HepG2 (cell line): ENCODE data around the gene ZFAND3. TPM values are rescaled to one million over a fixed set of nuclear protein-coding genes. Genes with fewer than 3 reads are reported as not detected.
A peak's percentile ranks its signal among the peaks of the same experiment; 100 is the strongest.

Experiments used
- ATAC-seq: fragments of 200-7000 bp; cut with Tn5 transposase; 3 replicates; pipeline ENCODE4 v1.9.1; 2020; ENCODE audit warnings: mild to moderate bottlenecking, moderate library complexity
- BruUV-seq: library from RNA; stranded (reverse); fragments of 400-500 nt; replicated peaks from 2 replicates; lab custom pipeline; 2021; lab: Mats Ljungman, UMichigan
- CTCF ChIA-PET: fragments of 300-600 bp; formaldehyde crosslinking; extraction: SDS; loops from one replicate; lab custom pipeline; 2021; ENCODE audit warnings: low total read pairs, inconsistent platforms, low intra/inter-chr PET ratio; lab: Yijun Ruan, JAX
- POLR2A ChIA-PET: fragments of 350-600 bp; sonication (Branson Sonifier 250); formaldehyde crosslinking; loops from one replicate; lab custom pipeline; 2020; ENCODE audit warnings: antibody characterized with exemption, inconsistent platforms; lab: Yijun Ruan, JAX
- DNase-seq: peaks from one replicate; pipeline ENCODE4 v3.0.0-alpha.2; 2015; ENCODE audit warnings: low spot score
- FAIRE-seq: peaks from 3 replicates; lab custom pipeline; 2011; peaks lifted over from hg19 to GRCh38; lab: Jason Lieb, UNC
- H2AFZ ChIP-seq: one replicate; pipeline ENCODE4 v1.6.1; 2011; ENCODE audit warnings: low read length, inconsistent platforms
- H3K27ac ChIP-seq: fragments of 300-600 bp; 3 replicates; pipeline ENCODE4 v1.8.0; 2011; ENCODE audit warnings: mixed run types, mild to moderate bottlenecking, mixed read lengths, low read length, inconsistent platforms; ENCODE audit not compliant: insufficient read depth; ENCODE audit errors: extremely low read length
- H3K27me3 ChIP-seq, 2 experiments: fragments of 200-600 bp in 1 of 2; 2 replicates in 1 of 2; 3 replicates in 1 of 2; pipeline versions ENCODE4 v1.6.0 to v1.8.0; 2011; ENCODE audit warnings: low read length in 2 of 2, mild to moderate bottlenecking in 2 of 2, moderate library complexity in 2 of 2, inconsistent platforms in 1 of 2; ENCODE audit not compliant: insufficient read depth in 2 of 2, control insufficient read depth in 1 of 2
- H3K36me3 ChIP-seq, 2 experiments: fragments of 200-600 bp in 1 of 2; replicated peaks in 1 of 2; 2 replicates in 1 of 2; 3 replicates in 1 of 2; pipeline versions ENCODE4 v1.5.1 to v1.8.0; 2011; ENCODE audit warnings: low read length in 2 of 2, inconsistent platforms in 1 of 2; ENCODE audit not compliant: insufficient read depth in 2 of 2, control insufficient read depth in 1 of 2
- H3K4me1 ChIP-seq: 2 replicates; pipeline ENCODE4 v1.5.1; 2012; ENCODE audit warnings: low read length, inconsistent platforms; ENCODE audit not compliant: insufficient read depth
- H3K4me2 ChIP-seq: 2 replicates; pipeline ENCODE4 v1.6.0; 2011; ENCODE audit warnings: low read depth, low read length, inconsistent platforms
- H3K4me3 ChIP-seq, 3 experiments: fragments of 200-600 bp in 1 of 3; sonication (generic), shearing (Covaris generic) in 1 of 3; replicated peaks in 1 of 3; 2 replicates each; pipeline ENCODE4 v1.5.1; 2011 to 2016; ENCODE audit warnings: low read length in 3 of 3, inconsistent platforms in 2 of 3, low read depth in 2 of 3, mild to moderate bottlenecking in 2 of 3, control low read depth in 1 of 3, mixed read lengths in 1 of 3; ENCODE audit not compliant: insufficient read depth in 1 of 3
- H3K79me2 ChIP-seq: one replicate; pipeline ENCODE4 v1.6.1; 2011; ENCODE audit warnings: low read length, inconsistent platforms; ENCODE audit not compliant: insufficient read depth
- H3K9ac ChIP-seq: 2 replicates; pipeline ENCODE4 v1.6.0; 2011; ENCODE audit warnings: mild to moderate bottlenecking, low read depth, low read length, inconsistent platforms; ENCODE audit not compliant: insufficient read depth
- H3K9me3 ChIP-seq: 2 replicates; pipeline ENCODE4 v1.5.1; 2012; ENCODE audit warnings: mild to moderate bottlenecking, low read length
- H4K20me1 ChIP-seq: 2 replicates; pipeline ENCODE4 v1.6.0; 2011; ENCODE audit warnings: inconsistent platforms, mild to moderate bottlenecking, low read length, moderate library complexity; ENCODE audit not compliant: insufficient read depth
- AGO1 ChIP-seq: fragments of 200-400 bp; formaldehyde crosslinking; IDR thresholded peaks from 2 replicates; pipeline ENCODE4 v1.6.1; 2017; ENCODE audit warnings: mild to moderate bottlenecking, low read depth, low read length, moderate library complexity; ENCODE audit not compliant: poor library complexity, severe bottlenecking
- MAFG ChIP-seq: sonication (generic); formaldehyde crosslinking; IDR thresholded peaks from 2 replicates; pipeline ENCODE4 v1.5.1; 2020; ENCODE audit warnings: mild to moderate bottlenecking, missing genetic modification reagents
- NCOA5 ChIP-seq: sonication (generic); formaldehyde crosslinking; IDR thresholded peaks from 2 replicates; pipeline ENCODE4 v1.4.0; 2020; ENCODE audit warnings: missing genetic modification reagents
- RBM22 ChIP-seq: fragments of 200-400 bp; formaldehyde crosslinking; optimal IDR thresholded peaks from 2 replicates; pipeline ENCODE3; 2017; ENCODE audit warnings: mild to moderate bottlenecking, low read length, moderate library complexity
- ZNF619 ChIP-seq: sonication (generic); formaldehyde crosslinking; IDR thresholded peaks from 2 replicates; pipeline ENCODE4 v1.4.0; 2020; ENCODE audit warnings: mild to moderate bottlenecking, missing genetic modification reagents
- WGBS: methylation state at CpG from one replicate; pipeline ENCODE4 v1.1.6; 2017; ENCODE audit warnings: low lambda C conversion rate; 5-methylcytosine and 5-hydroxymethylcytosine counted together
- in situ Hi-C: cut with HindIII; loops from 2 replicates; pipeline ENCODE4 v1.10.0; 2017; ENCODE audit warnings: low pct_unique_long_range_greater_than_20kb; ENCODE audit not compliant: extremely low pct_ligation_motif_present
- intact Hi-C: fragments of 100-400 bp; cut with micrococcal nuclease; formaldehyde crosslinking; loops from one replicate; pipeline ENCODE4 v1.10.0; 2022; ENCODE audit not compliant: unreplicated experiment
- polyA plus RNA-seq, 8 experiments: library from polyadenylated mRNA; depleted of rRNA in 3 of 8; stranded (reverse) in 7 of 8; unstranded in 1 of 8; fragments of >200 nt; fragmentation: Illumina TruSeq in 4 of 8; extraction: Trizol in 4 of 8; gene quantifications; 2 replicates each; pipeline versions ENCODE4 v1.2.1 to v1.2.3, GENCODE V29; 2011 to 2016; ENCODE audit warnings: low read depth in 4 of 8, missing spikeins in 1 of 8, mixed read lengths in 1 of 8; ENCODE audit not compliant: insufficient read depth in 1 of 8
- total RNA-seq, 5 experiments: library from RNA; depleted of rRNA; stranded (reverse); fragments of >200 nt; fragmentation: Illumina TruSeq; extraction: Trizol; gene quantifications; 2 replicates each; pipeline ENCODE4 v1.2.3, GENCODE V29; 2016; ENCODE audit warnings: low read depth in 1 of 5
- TF ChIP-seq, protein P1 (sequence below): sonication (generic); formaldehyde crosslinking; IDR thresholded peaks from 2 replicates; pipeline ENCODE4 v1.8.0; 2022; ENCODE audit warnings: mild to moderate bottlenecking, missing genetic modification reagents, borderline replicate concordance
- TF ChIP-seq, protein P2 (sequence below): IDR thresholded peaks from 2 replicates; pipeline ENCODE4 v1.6.1; 2012; ENCODE audit warnings: low read depth, low read length, improper control_type of control experiment
- TF ChIP-seq, protein P3 (sequence below): sonication (generic); formaldehyde crosslinking; IDR thresholded peaks from 2 replicates; pipeline ENCODE4 v1.5.1; 2020; ENCODE audit warnings: mild to moderate bottlenecking, missing genetic modification reagents, borderline replicate concordance

The ZFAND3 gene
- total and polyA plus RNA-seq, 2 of the 13 experiments (the other 11 are each of a cell fraction or from before 2014, with no cell fraction given): 16.4 to 17.1 TPM

DNA sequence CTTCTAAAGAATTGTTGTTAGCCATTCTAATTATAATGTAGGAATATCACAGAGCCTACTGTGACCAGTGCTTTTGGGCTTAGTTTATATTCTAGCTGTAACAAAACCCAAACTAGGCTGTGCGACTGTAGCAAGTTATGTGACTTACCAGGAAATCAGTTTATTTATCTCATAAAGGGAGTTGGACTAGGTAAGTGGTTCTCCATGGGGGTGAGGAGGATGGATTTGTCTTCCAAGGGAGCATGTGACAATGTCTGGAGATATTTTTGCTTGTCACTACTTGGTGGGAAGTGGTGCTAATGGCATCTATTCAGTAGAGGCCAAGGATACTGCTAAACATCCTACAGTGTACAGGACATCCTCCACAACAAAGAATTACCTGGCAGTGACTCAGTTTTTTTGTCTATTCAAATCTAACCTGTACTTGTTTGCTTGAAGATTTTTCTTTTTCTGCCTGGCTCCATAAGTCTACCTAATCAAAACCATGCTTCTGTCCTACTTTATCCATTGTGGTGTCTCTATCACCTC lies 32.5 kb downstream of the ZFAND3 start:
- no peaks in the 10 kb centered on the region for H3K9me3 ChIP-seq
- BruUV-seq: no TSS peak
- ChIA-PET POLR2A (no interaction called here), CTCF (no interaction called here)
- ATAC-seq (no peak), FAIRE-seq (no peak), DNase-seq (no peak)
- 0 out of 2 replicates have a peak, but pooled peaks cover 6% of the 10 kb centered on the region for H3K4me1 ChIP-seq
- H2AFZ ChIP-seq: no peak overlapping the region
- no peak overlapping the region for H3K27ac ChIP-seq
- in situ Hi-C loops: no loop called here
- H3K4me2 ChIP-seq: no peak overlapping the region
- intact Hi-C loops: no loop called here
- H3K4me3 ChIP-seq: no peak overlapping the region
- WGBS: 100% methylated on average over 1 of the region's 1 CpG
- no peak overlapping the region for H3K9ac ChIP-seq
- H4K20me1 ChIP-seq: peaks cover 14% of the 10 kb centered on the region
- TF ChIP-seq, protein P1, sequence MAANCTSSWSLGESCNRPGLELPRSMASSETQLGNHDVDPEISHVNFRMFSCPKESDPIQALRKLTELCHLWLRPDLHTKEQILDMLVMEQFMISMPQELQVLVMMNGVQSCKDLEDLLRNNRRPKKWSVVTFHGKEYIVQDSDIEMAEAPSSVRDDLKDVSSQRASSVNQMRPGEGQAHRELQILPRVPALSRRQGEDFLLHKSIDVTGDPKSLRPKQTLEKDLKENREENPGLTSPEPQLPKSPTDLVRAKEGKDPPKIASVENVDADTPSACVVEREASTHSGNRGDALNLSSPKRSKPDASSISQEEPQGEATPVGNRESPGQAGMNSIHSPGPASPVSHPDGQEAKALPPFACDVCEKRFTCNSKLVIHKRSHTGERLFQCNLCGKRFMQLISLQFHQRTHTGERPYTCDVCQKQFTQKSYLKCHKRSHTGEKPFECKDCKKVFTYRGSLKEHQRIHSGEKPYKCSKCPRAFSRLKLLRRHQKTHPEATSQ (CRISPR knock-in tag): no peak
- peak; percentile 53 for TF ChIP-seq RBM22
- no peaks in the 10 kb centered on the region for H3K27me3 ChIP-seq
- peaks cover 0 to 5% of the 10 kb centered on the region in 2 experiments; a peak in 1 of 5 replicates for H3K36me3 ChIP-seq
- peaks cover 68% of the 10 kb centered on the region for H3K79me2 ChIP-seq

DNA sequence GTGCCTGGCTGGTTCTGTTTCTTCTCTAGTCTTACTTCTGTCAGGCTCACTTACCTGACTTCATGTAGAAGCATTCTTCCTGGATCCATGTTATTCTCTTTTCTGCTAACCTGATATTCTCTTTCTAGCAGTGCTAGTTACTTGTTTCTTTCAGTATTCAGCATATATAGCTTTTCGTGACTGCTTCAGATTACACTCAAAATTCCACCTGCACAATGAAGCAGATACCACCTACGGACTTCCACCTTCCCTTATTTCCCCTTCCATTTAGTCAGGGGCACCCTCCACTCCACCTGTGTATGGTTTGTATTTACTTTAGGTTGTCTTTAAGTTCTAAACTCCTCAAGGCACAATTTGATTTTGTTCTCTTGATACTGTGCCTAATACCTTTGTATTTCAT lies 36.8 kb downstream of the ZFAND3 start:
- intact Hi-C loops (no loop called here), in situ Hi-C loops (loop anchor here (5.0 kb wide), 1 partner anchor 64 kb away; no protein-coding TSS in a partner anchor)
- no peak overlapping the region for H3K4me2 ChIP-seq
- no peak overlapping the region for H2AFZ ChIP-seq
- peaks cover 11% of the 10 kb centered on the region; the same call in 1 of the 2 replicates for H4K20me1 ChIP-seq
- ATAC-seq: no peak
- no peak overlapping the region for H3K4me3 ChIP-seq
- CTCF ChIA-PET: no interaction called here
- H3K4me1 ChIP-seq: 0 out of 2 replicates have a peak, but pooled peaks cover 6% of the 10 kb centered on the region
- DNase-seq: no peak
- WGBS: 98% methylated on average over 2 of the region's 2 CpGs
- no TSS peak for BruUV-seq
- no peaks in the 10 kb centered on the region for H3K27me3 ChIP-seq
- H3K36me3 ChIP-seq: peaks cover 0 to 5% of the 10 kb centered on the region in 2 experiments; a peak in 1 of 5 replicates
- H3K9me3 ChIP-seq: no peaks in the 10 kb centered on the region
- no peak overlapping the region for H3K9ac ChIP-seq
- no peak for FAIRE-seq
- H3K79me2 ChIP-seq: peaks cover 67% of the 10 kb centered on the region
- H3K27ac ChIP-seq: no peak overlapping the region
- POLR2A ChIA-PET: no interaction called here
- no peak for TF ChIP-seq AGO1
- TF ChIP-seq, protein P2, sequence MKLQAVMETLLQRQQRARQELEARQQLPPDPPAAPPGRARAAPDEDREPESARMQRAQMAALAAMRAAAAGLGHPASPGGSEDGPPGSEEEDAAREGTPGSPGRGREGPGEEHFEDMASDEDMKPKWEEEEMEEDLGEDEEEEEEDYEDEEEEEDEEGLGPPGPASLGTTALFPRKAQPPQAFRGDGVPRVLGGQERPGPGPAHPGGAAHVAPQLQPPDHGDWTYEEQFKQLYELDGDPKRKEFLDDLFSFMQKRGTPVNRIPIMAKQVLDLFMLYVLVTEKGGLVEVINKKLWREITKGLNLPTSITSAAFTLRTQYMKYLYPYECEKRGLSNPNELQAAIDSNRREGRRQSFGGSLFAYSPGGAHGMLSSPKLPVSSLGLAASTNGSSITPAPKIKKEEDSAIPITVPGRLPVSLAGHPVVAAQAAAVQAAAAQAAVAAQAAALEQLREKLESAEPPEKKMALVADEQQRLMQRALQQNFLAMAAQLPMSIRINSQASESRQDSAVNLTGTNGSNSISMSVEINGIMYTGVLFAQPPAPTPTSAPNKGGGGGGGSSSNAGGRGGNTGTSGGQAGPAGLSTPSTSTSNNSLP: no peak
- TF ChIP-seq, protein P3, sequence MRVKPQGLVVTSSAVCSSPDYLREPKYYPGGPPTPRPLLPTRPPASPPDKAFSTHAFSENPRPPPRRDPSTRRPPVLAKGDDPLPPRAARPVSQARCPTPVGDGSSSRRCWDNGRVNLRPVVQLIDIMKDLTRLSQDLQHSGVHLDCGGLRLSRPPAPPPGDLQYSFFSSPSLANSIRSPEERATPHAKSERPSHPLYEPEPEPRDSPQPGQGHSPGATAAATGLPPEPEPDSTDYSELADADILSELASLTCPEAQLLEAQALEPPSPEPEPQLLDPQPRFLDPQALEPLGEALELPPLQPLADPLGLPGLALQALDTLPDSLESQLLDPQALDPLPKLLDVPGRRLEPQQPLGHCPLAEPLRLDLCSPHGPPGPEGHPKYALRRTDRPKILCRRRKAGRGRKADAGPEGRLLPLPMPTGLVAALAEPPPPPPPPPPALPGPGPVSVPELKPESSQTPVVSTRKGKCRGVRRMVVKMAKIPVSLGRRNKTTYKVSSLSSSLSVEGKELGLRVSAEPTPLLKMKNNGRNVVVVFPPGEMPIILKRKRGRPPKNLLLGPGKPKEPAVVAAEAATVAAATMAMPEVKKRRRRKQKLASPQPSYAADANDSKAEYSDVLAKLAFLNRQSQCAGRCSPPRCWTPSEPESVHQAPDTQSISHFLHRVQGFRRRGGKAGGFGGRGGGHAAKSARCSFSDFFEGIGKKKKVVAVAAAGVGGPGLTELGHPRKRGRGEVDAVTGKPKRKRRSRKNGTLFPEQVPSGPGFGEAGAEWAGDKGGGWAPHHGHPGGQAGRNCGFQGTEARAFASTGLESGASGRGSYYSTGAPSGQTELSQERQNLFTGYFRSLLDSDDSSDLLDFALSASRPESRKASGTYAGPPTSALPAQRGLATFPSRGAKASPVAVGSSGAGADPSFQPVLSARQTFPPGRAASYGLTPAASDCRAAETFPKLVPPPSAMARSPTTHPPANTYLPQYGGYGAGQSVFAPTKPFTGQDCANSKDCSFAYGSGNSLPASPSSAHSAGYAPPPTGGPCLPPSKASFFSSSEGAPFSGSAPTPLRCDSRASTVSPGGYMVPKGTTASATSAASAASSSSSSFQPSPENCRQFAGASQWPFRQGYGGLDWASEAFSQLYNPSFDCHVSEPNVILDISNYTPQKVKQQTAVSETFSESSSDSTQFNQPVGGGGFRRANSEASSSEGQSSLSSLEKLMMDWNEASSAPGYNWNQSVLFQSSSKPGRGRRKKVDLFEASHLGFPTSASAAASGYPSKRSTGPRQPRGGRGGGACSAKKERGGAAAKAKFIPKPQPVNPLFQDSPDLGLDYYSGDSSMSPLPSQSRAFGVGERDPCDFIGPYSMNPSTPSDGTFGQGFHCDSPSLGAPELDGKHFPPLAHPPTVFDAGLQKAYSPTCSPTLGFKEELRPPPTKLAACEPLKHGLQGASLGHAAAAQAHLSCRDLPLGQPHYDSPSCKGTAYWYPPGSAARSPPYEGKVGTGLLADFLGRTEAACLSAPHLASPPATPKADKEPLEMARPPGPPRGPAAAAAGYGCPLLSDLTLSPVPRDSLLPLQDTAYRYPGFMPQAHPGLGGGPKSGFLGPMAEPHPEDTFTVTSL (CRISPR knock-in tag): no peak
- TF ChIP-seq MAFG: no peak
- TF ChIP-seq ZNF619 (CRISPR knock-in tag): no peak
- TF ChIP-seq NCOA5 (CRISPR knock-in tag): no peak
